ENCODE results near the gene ARL9.

ARL9 gene

GRCh38 chr4:56467284-56468096 is 38.1 kb upstream of the ARL9 start, which contains the start of gene SRP72 (continued):
- TF ChIP-seq ATF2 (tag by site-specific recombination; IDR thresholded peaks at IDR 0.05; ENCODE audit: low read depth) = no peak
- no peak for TF ChIP-seq ZNF768 (tag by site-specific recombination; IDR thresholded peaks at IDR 0.05)
- no peak; the same call in 1 of the 2 replicates for TF ChIP-seq ZNF629 (tag by site-specific recombination; IDR thresholded peaks at IDR 0.05)
- TF ChIP-seq ZNF354C (tag by site-specific recombination; IDR thresholded peaks at IDR 0.05; ENCODE audit: borderline replicate concordance, low read depth) = no peak
- TF ChIP-seq ZSCAN18 (tag by site-specific recombination; IDR thresholded peaks at IDR 0.05) = no peak
- no peak for TF ChIP-seq ZNF214 (tag by site-specific recombination; IDR thresholded peaks at IDR 0.05; ENCODE audit: borderline replicate concordance)
- TF ChIP-seq ZNF488 (tag by site-specific recombination; IDR thresholded peaks at IDR 0.05) = no peak
- no peak for TF ChIP-seq ZNF157 (tag by site-specific recombination; IDR thresholded peaks at IDR 0.05)
- no peak for TF ChIP-seq ZNF266 (tag by site-specific recombination; IDR thresholded peaks at IDR 0.05; ENCODE audit: low read depth)
- no peak for TF ChIP-seq ZNF114 (tag by site-specific recombination; IDR thresholded peaks at IDR 0.05)
- TF ChIP-seq ZNF596 (tag by site-specific recombination; IDR thresholded peaks at IDR 0.05) = no peak
- TF ChIP-seq ZNF747 (tag by site-specific recombination; IDR thresholded peaks at IDR 0.05) = no peak
- peak; percentile 64 for TF ChIP-seq SP3 (tag by site-specific recombination; IDR thresholded peaks at IDR 0.05)
- no peak for TF ChIP-seq ZBTB7A (tag by site-specific recombination; IDR thresholded peaks at IDR 0.05; ENCODE audit: low read depth)
- no peak for TF ChIP-seq KLF1 (tag by site-specific recombination; IDR thresholded peaks at IDR 0.05)
- TF ChIP-seq MYNN (tag by site-specific recombination; IDR thresholded peaks at IDR 0.05; ENCODE audit: borderline replicate concordance) = no peak
- TF ChIP-seq ZNF324 (tag by site-specific recombination; IDR thresholded peaks at IDR 0.05) = no peak
- TF ChIP-seq ZNF513 (tag by site-specific recombination; IDR thresholded peaks at IDR 0.05) = 0 out of 2 replicates have a peak, but pooled peaks have one; percentile 22
- TF ChIP-seq ZNF660 (tag by site-specific recombination; IDR thresholded peaks at IDR 0.05) = no peak
- TF ChIP-seq ZFHX2 (tag by site-specific recombination; conservative IDR thresholded peaks at IDR 0.05) = no peak
- TF ChIP-seq ZNF645 (tag by site-specific recombination; IDR thresholded peaks at IDR 0.05) = no peak
- TF ChIP-seq KLF8 (tag by site-specific recombination; IDR thresholded peaks at IDR 0.05) = peak; percentile 24; the same call in 1 of the 2 replicates
- TF ChIP-seq OSR2 (tag by site-specific recombination; IDR thresholded peaks at IDR 0.05) = no peak
- no peak for TF ChIP-seq CTCF (tag by site-specific recombination; IDR thresholded peaks at IDR 0.05)
- TF ChIP-seq PATZ1 (tag by site-specific recombination; IDR thresholded peaks at IDR 0.05) = peak; percentile 90
- TF ChIP-seq ZBTB8A (tag by site-specific recombination; IDR thresholded peaks at IDR 0.05) = no peak
- no peak; the same call in 1 of the 2 replicates for TF ChIP-seq ZNF600 (tag by site-specific recombination; IDR thresholded peaks at IDR 0.05)
- 0 out of 2 replicates have a peak, but pooled peaks have one; percentile 32 for TF ChIP-seq YY2 (tag by site-specific recombination; IDR thresholded peaks at IDR 0.05)
- TF ChIP-seq ZNF10 (tag by site-specific recombination; IDR thresholded peaks at IDR 0.05) = no peak
- no peak for TF ChIP-seq ZNF302 (tag by site-specific recombination; IDR thresholded peaks at IDR 0.05; ENCODE audit: low read depth)

Data from HEK293 (cell line).